SIG-M5 (cell line): ENCODE data around the gene HS3ST2.
"Not testable (repeated sequence)": the region's sequence is repeated elsewhere in the genome, so short reads cannot be mapped to it uniquely, and the experiment has no call there.

Source experiments
- DNase-seq: peaks from one replicate; lab custom pipeline; 2025; lab: John Stamatoyannopoulos, UW

Gene HS3ST2

DNA sequence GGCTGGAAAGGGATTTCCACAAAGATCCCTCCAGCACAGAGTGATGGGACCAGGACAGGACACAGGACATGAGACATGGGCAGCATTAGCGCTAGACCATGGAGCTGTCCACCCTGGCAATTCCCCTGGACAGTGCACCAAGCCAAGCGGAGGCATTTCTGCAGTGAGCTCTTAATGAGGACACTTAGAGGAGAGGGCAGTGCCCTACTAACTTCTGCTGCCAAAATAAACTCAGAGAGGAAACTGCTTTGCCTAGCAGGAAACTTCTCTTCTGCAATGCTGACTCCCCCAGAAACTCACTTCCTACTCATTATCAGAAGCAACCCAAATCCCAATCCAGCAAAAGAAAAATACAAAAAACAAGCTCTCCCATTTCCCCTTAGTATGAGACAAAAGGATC lies 119.2 kb downstream of the HS3ST2 start:
- no peak for DNase-seq

DNA sequence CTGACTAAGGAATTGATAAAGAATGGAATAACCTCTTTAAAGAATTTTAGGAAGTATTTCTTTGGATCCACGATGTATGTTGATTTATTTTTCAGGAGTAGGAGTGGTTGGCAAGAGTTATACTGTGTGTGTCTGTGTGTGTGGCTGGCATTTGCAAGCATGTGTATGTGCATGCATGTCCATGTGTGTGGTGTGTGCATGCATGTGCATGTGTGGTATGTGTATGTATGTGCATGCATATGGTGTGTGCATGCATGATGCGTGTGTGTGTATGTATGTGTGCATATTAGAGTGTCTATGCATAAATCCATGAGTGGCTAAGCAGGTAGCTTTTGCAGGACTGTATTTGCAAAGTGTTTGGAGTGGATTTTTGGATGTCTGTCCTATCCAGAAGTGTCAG lies 120.8 kb downstream of the HS3ST2 start:
- no peak for DNase-seq

DNA sequence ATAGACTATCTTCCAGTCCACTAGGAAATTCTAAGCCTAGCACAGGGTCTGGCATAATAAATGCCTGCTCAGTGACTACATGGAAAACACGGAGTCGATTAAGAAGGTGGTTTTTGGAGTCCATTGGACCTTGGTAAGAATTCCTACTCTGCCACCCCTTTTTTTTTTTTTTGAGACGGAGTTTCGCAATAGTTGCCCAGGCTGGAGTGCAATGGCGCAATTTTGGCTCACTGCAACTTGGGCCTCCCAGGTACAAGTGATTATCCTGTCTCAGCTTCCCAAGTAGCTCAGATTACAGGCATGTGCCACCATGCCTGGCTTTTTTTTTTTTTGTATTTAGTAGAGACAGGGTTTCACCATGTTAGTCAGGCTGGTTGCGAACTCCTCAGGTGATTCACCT lies 123.2 kb downstream of the HS3ST2 start:
- no peak for DNase-seq

DNA sequence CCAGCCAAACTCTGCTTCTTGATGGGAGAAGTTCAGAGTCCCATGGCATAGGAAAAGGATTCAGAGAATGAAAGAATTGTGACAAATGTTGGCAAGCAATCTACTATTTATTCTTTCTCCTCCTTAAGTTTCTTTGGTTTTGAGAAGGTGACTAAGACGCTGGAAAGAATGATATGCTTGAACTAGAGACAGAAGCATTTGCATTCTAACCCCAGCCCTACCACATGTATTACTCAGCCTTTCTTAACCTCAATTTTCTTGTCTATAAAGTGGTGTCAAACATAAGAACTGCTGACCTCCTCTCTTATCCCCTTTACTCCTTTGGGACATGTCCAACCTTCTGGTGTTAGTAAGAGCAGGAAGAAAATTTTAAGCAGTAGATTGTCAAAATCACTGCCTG lies 124.7 kb downstream of the HS3ST2 start:
- no peak for DNase-seq

DNA sequence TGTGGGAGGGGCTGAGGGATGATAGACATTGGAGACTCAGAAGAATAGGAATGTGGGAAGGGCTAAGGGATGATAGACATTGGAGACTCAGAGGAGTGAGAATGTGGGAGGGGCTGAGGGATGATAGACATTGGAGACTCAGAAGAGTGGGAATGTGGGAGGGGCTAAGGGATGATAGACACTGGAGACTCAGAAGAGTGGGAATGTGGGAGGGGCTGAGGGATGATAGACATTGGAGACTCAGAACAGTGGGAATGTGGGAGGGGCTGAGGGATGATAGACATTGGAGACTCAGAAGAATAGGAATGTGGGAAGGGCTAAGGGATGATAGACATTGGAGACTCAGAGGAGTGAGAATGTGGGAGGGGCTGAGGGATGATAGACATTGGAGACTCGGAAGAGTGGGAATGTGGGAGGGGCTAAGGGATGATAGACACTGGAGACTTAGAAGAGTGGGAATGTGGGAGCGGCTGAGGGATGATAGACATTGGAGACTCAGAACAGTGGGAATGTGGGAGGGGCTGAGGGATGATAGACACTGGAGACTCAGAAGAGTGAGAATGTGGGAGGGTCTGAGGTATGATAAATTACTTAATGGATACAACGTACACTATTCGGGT lies 125.9 kb downstream of the HS3ST2 start:
- not testable (repeated sequence) for DNase-seq

DNA sequence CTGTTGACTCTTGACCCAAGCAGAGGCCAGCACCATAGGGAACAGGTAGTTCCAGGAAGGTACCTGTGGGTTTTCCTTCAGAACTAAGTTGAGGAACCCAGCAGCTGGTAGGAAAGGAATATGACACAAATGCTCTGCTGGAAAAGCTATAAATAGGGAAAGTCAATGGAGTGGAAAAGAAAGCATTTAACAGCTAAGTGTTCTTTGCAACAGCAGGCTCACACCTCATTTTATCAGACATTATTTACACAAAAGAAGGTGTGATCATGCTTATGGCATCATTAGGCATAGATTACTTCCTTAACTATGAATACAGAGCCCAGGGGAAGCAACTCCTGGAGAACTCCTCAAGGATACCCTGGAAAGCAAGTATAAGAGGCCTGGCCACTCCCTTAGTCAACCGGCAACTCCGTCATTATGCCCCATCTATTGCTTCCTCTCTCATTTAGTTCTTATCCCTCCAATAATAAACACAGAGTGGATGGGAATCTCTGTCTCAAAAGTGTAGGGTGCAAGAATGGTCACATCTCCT lies 128.1 kb downstream of the HS3ST2 start:
- DNase-seq = no peak

DNA sequence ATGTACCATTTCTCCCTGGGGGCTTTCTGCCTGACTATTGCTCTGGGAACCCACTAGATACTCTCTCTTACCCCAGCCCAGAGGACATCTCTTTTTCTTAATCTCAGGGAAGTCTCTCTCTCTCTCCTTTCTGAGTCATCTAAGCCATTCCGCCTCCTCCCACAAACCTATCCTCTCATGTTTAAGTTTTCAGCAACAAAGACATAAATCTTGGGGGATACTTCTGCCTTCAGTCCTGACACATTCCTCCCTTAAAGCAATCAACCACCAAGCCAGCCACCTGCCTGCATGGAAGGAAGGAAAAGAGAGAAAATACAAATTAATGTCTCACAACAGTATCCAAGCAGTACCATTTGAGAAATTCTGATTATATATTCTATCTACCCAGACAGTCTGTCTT lies 128.8 kb downstream of the HS3ST2 start:
- no peak for DNase-seq

DNA sequence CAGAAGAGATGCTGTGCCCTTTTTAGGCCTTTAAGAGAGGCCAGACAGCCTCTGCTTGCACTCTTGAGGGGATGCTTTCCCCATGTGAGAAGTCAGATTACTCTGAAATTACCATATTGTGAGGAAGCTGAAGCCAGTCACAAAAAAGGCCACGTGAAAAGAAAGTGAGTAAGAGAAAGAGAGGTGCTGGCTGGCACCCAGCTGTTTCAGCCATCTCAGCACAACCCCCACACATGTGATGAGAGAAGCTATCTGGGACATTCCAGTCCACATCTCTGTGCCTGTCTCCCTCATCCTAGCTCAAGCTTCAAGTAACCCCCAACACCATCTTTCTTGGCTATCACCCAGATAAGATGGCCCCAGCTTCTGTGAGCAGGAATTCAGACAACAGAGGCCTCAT lies 131.4 kb downstream of the HS3ST2 start:
- no peak for DNase-seq

DNA sequence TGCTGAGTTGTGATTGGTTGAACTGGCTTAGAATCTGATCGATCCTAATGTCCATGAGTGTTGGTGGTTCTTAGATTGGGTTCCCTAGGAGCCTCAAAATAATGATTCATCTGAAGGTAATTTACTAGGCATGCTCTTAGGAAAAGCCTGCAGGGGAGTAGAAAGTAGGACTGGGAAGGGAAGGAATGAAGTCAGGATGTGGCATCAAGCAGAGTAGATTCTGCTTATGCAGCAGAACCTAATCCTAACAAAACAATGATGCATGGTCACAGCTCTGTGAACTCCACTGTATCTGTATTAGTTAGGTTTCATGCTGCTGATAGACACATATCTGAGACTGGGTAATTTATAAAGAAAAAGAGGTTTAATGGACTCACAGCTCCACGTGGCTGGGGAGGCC lies 132.5 kb downstream of the HS3ST2 start:
- DNase-seq = no peak

DNA sequence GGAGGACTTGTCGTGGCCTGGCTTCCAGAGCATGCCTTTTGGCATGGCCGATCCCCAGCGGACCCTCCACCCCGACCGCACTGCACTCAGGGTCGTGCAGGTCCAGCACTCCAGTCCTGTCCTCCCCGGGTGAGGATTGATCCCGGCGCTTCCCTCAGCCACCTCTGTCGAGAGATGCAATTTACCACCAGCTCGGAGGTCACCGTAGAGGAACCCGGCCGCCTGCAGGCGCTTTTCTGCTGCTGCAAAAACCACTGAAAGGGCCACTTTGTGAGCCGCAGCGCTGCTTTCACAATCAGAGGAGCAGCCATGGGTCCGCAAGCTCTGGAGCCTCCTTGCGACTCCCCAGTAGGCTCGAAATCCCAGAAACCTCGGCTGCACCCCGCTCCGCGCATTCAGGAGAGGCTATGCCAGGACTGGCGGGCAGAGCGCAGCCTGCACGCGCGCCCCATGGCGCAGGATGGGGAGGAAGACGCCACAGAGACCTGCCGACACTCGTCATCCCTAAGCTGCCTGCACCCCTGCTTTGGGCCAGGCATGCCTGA lies 134.2 kb downstream of the HS3ST2 start:
- DNase-seq = no peak

DNA sequence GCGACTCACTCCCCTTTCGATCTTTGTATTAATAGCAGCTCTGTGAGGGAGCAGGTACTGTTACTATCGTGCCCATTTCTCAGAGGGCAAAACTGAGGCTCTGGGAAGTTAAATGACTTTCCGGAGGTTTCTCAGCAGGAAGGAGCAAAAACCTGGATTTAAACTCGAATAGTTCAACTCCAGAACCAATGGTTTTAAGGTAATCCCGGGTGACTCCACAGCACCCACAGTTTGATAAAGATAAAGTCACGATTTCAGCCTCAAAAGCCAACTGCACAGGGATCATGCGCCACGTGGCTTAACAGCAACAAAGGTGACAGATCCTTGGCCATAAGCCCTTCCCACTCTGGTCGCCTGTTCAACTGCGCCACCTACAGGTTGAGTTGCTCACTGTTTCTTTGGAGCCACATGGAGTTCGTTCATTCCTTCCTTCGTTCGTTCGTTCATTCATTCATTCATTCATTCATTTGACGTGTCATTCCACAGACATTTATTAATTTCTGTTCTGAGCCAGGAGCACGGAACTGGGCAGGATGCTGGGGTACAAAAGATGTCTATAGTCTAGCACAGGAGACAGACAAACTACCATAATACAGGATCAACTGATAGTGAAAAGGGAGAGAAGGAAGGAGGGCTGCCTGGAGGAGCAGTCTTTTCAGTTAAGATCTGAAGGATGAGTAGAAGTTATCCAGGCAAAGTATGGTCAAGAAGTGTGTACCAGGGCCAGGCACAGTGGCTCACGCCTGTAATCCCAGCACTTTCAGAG lies 134.8 kb downstream of the HS3ST2 start:
- DNase-seq = no peak

DNA sequence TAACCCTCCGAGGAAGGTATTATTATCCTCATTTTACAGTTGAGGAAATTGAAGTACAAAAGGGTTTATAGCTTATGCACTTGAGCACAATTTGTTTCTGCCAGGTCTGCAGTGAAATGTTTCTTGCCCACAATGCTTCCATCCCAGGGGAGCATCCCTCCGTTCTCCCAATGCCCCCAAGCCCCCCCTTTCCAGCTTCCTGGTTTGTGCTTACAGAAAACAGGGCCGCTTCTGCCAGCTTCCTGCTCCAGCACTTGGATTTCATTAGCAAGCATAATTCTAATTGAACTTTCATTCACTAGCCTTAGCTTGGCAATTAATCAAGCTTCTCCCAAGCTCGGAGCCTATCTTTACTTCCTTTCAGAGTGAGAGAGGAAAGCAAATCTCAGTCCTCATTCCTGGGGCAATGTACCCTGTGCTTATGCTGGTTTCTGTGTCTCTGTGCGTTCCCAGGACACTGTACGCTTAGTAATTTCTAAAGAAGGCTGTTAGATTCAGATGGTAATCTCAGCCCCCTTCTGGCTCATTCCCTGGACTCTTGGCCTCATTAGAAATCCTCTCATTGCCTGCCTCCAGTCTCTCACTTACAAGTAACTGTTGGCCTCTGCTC lies 141.6 kb downstream of the HS3ST2 start:
- no peak for DNase-seq

DNA sequence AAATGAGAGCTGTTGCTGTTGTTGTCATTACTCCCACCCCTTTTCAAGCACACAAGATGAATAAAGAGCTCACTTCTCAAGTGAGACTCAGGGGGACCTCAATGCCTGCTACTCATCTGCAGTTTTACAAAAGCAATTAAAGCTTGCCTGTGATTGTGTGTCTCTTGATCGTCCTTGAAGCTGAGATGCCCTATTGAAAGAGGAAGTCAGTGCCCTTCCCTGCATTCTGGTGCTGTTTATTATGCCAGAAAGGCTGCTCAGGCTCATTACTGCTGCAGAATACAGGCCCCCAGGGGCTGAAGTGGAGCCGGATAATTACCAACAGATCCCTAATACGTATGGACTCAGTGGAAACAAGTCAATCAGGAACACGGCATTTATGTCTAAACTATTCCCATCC lies 147.2 kb downstream of the HS3ST2 start:
- DNase-seq = no peak

DNA sequence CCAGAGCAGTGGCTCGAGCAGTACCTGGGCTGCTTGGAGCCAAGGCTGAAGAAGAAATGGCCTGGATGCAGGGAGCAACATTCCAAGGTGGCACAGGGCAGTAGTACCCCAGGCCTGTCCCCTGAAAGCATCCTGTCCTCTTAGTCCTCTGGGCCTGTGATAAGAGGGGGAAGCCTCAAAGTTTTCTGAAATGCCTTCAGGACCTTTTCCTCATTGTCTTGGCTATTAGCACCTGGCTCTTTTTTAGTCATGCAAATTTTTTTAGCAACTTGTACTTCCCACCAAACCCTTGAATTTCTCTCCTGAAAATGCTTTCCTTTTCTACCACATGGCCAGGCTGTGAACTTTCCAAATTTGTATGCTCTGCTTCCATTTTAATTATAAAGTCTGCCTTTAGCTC lies 148.9 kb downstream of the HS3ST2 start:
- DNase-seq = no peak
